Measurements from ENCODE around the gene S100A3. TPM values are rescaled to one million over a fixed set of nuclear protein-coding genes. Genes with fewer than 3 reads are reported as not detected.

Gene S100A3
- total RNA-seq, 1 experiment from 2014 or later: 1.5 TPM

DNA sequence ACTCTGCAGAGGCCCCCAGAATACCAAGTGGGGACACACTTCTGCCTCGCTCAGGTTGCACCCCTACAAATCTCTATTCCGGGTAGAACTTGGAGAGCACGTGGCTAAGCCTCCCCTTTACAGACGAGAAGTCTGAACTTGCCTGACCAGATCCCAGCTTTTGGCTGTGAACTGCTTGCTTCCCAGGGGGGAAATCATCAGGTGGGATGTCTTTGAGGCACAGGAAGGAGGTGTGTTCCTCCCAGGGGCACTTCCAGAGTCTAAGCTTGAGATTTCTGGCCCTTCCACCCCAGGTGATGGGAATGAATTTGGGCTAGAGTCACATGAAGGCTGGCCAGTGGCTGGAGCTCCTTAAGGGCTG is 1.3 kb upstream of the S100A3 start:
- Histone ChIP-seq H3K27me3 (ENCODE audit: insufficient read depth, low read depth) (no peaks in the 10 kb centered on the region), H3K79me2 (ENCODE audit: low read depth) (no peaks in the 10 kb centered on the region), H3K9me2 (ENCODE audit: insufficient read depth) (no peaks in the 10 kb centered on the region), H3K4me3 (no peak overlapping the region), H3K9me3 (ENCODE audit: insufficient read depth, low read depth) (no peaks in the 10 kb centered on the region), H3K36me3 (ENCODE audit: low read depth) (no peaks in the 10 kb centered on the region), H3F3A (ENCODE audit: insufficient read depth, low read depth) (peaks cover 15% of the 10 kb centered on the region), H2AFZ (no peak overlapping the region), H3K4me2 (no peak overlapping the region), H3K4me1 (replicated peaks; ENCODE audit: insufficient read depth) (peaks cover 51% of the 10 kb centered on the region), H4K20me1 (ENCODE audit: insufficient read depth) (no peaks in the 10 kb centered on the region), H3K27ac (no peak overlapping the region)
- intact Hi-C loops (cut with micrococcal nuclease; ENCODE audit: unreplicated experiment): no loop called here
- POLR2A ChIA-PET (ENCODE audit: unreplicated experiment): interaction anchor here (1.2 kb wide), 1 partner anchor 10 kb away, joined by 3 read pairs; the partner anchor contains the start of gene S100A5
- no peak for DNase-seq
- BruUV-seq (replicated peaks): no TSS peak
- TF ChIP-seq EZH2 (IDR thresholded peaks at IDR 0.05; ENCODE audit: low read depth): no peak
- TF ChIP-seq, protein P1, sequence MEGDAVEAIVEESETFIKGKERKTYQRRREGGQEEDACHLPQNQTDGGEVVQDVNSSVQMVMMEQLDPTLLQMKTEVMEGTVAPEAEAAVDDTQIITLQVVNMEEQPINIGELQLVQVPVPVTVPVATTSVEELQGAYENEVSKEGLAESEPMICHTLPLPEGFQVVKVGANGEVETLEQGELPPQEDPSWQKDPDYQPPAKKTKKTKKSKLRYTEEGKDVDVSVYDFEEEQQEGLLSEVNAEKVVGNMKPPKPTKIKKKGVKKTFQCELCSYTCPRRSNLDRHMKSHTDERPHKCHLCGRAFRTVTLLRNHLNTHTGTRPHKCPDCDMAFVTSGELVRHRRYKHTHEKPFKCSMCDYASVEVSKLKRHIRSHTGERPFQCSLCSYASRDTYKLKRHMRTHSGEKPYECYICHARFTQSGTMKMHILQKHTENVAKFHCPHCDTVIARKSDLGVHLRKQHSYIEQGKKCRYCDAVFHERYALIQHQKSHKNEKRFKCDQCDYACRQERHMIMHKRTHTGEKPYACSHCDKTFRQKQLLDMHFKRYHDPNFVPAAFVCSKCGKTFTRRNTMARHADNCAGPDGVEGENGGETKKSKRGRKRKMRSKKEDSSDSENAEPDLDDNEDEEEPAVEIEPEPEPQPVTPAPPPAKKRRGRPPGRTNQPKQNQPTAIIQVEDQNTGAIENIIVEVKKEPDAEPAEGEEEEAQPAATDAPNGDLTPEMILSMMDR (conservative IDR thresholded peaks at IDR 0.05): no peak
- CTCF ChIA-PET: interaction anchor here (1.1 kb wide), 1 partner anchor 17 kb away, joined by 4 read pairs; no protein-coding TSS in a partner anchor

DNA sequence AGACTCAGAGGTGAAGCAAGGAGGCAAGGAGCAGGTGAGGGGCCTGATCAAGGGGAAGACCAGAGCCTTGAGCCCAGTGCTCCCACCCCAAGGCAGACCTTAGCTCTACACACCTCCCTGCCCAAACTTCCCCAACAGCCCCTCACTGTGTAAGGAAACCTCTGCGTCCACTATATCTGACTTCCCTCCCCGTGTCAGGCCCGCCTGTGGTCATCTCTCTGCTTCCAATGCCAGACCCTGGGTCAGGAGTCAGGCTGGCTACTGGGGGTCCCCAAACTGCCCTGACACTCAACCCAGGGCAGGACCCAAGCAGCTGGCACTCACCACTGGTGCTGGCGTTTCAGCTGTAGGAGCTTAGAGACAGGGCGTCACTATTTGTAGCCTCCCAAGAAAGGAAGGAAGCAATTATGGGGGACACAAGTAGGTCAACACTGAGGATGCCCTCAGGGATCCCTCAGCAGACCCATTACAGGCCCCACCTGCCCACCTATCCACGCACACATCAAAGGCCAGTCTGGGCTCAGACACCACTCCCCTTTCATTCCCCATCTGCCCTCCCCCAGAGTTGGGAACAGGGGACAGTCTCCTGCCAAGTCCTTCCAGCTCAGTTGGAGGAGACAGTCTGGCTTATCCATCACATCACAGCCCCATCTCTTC is 811 bp upstream of the S100A3 start:
- Histone ChIP-seq H2AFZ (no peak overlapping the region), H3K27ac (peak overlapping the region; percentile 17), H4K20me1 (ENCODE audit: insufficient read depth) (no peaks in the 10 kb centered on the region), H3K4me2 (peak overlapping the region; percentile 43), H3K27me3 (ENCODE audit: insufficient read depth, low read depth) (no peaks in the 10 kb centered on the region), H3F3A (ENCODE audit: insufficient read depth, low read depth) (peaks cover 17% of the 10 kb centered on the region), H3K9me2 (ENCODE audit: insufficient read depth) (no peaks in the 10 kb centered on the region), H3K9me3 (ENCODE audit: insufficient read depth, low read depth) (no peaks in the 10 kb centered on the region), H3K36me3 (ENCODE audit: low read depth) (no peaks in the 10 kb centered on the region), H3K4me1 (replicated peaks; ENCODE audit: insufficient read depth) (peaks cover 54% of the 10 kb centered on the region), H3K4me3 (no peak overlapping the region), H3K79me2 (ENCODE audit: low read depth) (no peaks in the 10 kb centered on the region)
- no TSS peak for BruUV-seq (replicated peaks)
- DNase-seq: no peak
- ChIA-PET POLR2A (ENCODE audit: unreplicated experiment) (interaction anchor here (1.2 kb wide), 1 partner anchor 9 kb away, joined by 3 read pairs; the partner anchor contains the start of gene S100A5), CTCF (interaction anchor here (1.1 kb wide), 1 partner anchor 18 kb away, joined by 4 read pairs; no protein-coding TSS in a partner anchor)
- TF ChIP-seq EZH2 (IDR thresholded peaks at IDR 0.05; ENCODE audit: low read depth): no peak
- TF ChIP-seq, protein P1 (conservative IDR thresholded peaks at IDR 0.05): no peak
- intact Hi-C loops (cut with micrococcal nuclease; ENCODE audit: unreplicated experiment): loop anchor here (2.0 kb wide), 1 partner anchor 17 kb away; no protein-coding TSS in a partner anchor

DNA sequence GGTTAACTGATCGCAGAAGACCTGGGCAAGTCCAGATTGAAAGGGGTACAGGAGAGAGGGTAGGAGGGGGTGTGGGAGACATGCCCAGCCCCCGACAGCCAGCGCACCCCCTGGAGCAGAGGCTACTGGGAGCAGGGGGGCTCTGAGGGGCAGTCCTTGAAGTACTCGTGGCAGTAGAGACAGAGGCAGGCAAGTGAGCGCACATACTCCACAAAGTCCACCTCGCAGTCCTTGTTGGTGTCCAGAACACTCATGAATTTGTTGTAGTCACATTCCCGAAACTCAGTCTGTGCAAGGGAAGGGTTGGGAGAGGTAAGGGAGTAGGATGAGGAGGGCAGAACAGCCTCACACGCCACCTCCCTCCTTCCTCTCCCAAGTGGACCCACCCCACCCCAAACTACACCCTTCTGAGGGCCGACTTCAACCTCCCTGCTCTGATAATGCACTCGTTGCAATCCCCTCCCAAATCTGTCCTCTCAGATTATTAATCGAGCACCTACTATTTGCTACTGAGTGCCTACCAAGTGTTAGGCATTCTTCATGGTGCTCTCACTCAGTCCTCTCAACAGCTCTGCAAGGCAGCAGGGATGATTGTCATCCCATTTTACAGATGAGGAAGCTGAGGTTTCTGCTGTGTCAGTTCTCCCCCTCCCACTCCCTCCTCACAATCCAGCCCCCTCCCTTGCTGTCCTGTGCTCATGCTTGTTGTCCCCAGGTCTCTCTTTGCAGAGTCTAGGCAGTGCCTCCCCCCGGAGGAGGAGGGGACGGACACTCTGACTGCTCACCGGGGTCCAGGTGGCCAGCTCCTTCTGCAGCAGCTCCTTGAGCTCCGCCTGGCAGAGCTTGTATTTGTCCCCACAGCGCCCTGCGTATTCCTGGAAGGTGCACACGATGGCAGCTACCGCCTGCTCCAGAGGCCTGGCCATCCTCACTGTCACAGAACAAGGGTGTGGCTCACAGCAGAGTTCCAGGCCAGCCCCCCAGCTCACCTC is 1.2 kb downstream of the S100A3 start:
- no peaks in the 10 kb centered on the region for H3K36me3 ChIP-seq (ENCODE audit: low read depth)
- peaks cover 66% of the 10 kb centered on the region for H3K4me1 ChIP-seq (replicated peaks; ENCODE audit: insufficient read depth)
- H3K9me2 ChIP-seq (ENCODE audit: insufficient read depth): no peaks in the 10 kb centered on the region
- POLR2A ChIA-PET (ENCODE audit: unreplicated experiment): interaction anchor here (0.6 kb wide), 1 partner anchor 36 kb away, joined by 7 read pairs; no protein-coding TSS in a partner anchor
- no peak overlapping the region for H3K4me3 ChIP-seq
- peaks cover 12% of the 10 kb centered on the region for H3F3A ChIP-seq (ENCODE audit: insufficient read depth, low read depth)
- no peak for TF ChIP-seq EZH2 (IDR thresholded peaks at IDR 0.05; ENCODE audit: low read depth)
- TF ChIP-seq, protein P1 (conservative IDR thresholded peaks at IDR 0.05): no peak
- H4K20me1 ChIP-seq (ENCODE audit: insufficient read depth): no peaks in the 10 kb centered on the region
- BruUV-seq (replicated peaks): no TSS peak
- CTCF ChIA-PET: interaction anchor here (0.6 kb wide), 1 partner anchor 15 kb away, joined by 6 read pairs; no protein-coding TSS in a partner anchor
- no peak overlapping the region for H3K4me2 ChIP-seq
- no peaks in the 10 kb centered on the region for H3K27me3 ChIP-seq (ENCODE audit: insufficient read depth, low read depth)
- intact Hi-C loops (cut with micrococcal nuclease; ENCODE audit: unreplicated experiment): loop anchor here (2.0 kb wide), 1 partner anchor 19 kb away; no protein-coding TSS in a partner anchor
- peaks cover 16% of the 10 kb centered on the region; the same call in 1 of the 2 replicates for H3K79me2 ChIP-seq (ENCODE audit: low read depth)
- H3K9me3 ChIP-seq (ENCODE audit: insufficient read depth, low read depth): no peaks in the 10 kb centered on the region
- no peak overlapping the region for H2AFZ ChIP-seq
- DNase-seq: no peak
- no peak overlapping the region for H3K27ac ChIP-seq
